Inferior parietal cortex (tissue), 1 donor: Measurements from ENCODE around the gene MEF2B.
"Not testable (repeated sequence)": the region's sequence is repeated elsewhere in the genome, so short reads cannot be mapped to it uniquely, and the experiment has no call there.

Experiments used
- DNase-seq: peaks from one replicate; pipeline ENCODE4 v3.0.0-alpha.2; 2016; ENCODE audit errors: extremely low spot score

MEF2B gene

DNA sequence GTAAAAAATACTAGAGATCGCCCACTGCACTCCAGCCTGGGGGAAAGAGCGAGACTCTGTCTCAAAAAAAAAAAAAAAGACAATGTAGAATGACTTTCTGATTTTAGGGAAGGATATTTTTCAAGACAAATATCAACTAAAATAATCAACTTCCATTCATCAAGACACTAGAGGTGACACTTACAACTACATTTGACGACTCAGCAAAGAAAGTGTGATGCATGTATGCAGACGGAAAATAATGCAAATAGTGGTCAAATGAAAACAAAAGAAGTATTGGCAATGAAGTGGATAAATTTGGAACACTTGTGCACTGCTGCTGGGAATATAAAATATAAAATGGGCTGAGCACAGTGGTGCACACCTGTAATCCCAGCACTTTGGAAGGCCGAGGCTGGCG is 44.0 kb downstream of the MEF2B start:
- no peak for DNase-seq

DNA sequence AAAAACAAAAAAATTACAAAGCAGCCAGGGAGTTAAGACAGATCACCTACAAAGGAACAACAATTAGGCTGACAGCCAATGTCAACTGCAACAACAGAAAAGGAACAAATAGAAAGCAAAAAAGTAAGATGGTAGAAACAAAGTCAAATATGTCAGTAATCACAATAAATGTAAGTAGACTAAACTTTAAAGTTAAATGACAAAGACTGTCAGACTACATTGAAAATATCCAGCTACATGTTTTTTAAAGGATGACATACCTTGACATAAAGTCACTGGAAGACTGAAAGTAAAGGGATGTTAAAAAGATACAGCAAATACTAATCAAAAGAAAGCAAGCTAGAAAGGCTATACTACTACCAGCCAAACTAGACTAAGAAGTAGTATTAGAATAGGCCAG is 46.7 kb downstream of the MEF2B start:
- DNase-seq = no peak

DNA sequence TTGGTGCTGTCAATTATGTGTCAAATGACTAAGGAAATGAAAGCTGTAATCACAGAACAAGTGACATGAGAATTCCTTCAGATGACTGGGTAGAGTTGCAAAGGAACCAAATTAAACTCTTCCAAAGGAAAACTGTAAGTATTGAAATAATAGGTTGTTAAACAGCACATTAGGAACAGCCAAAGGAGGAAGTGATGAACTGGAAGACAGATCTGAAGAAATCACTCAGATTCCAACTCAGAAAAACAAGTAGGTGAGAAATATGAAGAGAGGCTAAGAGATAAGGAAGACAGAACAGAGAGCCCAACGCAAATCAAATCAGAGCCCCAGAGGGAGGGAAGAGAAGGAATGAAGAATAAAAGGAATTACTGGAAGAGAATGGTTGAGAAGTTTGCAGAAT is 47.2 kb downstream of the MEF2B start:
- no peak for DNase-seq

DNA sequence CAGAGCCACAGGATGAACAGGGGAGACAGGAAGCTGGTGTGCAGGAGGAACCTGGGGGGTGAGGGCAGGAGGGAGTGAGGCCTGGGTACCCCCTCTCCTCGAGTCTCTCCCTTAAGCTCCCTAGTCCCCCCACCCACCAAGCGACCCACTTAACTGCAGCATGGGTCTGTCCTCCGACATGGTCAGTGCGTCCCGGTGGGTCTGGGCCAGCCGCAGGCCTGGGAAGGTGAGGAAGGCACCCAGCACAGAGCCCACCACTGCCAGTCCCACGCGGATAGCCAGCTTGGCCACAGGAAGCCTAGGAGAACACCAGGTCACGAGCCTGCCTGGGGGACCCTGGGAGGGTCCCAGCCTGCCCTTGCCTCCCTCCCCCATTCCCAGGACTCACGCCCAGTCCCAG is 48.7 kb downstream of the MEF2B start:
- DNase-seq = no peak

DNA sequence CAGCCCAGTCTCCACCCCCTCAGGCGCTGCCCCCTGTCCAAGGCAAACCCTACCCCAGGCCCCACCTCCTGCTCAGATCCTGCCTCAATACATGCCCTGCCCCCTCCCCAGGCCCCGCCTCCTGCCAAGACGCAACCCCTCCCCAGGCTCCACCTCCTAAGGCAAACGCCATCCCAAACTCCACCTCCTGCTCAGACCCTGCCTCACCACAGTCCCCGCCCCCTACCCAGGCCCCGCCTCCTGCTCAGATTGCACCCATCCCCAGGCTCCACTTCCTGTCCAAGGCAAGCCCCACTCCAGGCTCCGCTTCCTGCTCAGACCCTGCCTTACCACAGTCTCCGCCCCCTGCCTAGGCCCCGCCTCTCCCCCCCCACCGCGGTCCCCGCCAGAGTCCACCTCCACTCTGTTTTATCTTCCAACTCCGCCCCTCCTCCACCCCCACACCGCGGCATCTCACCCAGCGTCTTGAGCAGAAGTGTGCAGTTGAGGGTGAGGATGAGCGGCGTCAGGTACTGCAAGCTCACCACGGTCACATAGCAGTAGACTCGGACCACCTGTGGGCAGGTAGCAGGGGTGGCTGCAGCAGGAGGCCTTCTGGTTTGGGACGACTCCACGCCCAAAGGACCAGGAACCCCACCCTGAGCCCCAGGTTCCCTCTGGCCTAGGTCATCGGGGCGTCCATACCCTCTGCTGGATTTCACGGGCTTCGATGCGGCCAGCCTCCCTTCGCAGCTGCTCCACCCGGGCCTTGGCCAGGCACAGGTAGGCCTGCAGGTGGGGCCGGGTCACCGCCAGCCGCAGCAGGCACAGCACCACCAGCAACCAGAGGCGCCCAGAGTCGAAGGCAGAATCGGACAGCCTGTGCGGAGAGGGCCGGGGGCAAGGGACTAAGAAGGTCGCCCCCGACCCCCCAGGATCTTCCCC is 49.5 kb downstream of the MEF2B start:
- no peak for DNase-seq

DNA sequence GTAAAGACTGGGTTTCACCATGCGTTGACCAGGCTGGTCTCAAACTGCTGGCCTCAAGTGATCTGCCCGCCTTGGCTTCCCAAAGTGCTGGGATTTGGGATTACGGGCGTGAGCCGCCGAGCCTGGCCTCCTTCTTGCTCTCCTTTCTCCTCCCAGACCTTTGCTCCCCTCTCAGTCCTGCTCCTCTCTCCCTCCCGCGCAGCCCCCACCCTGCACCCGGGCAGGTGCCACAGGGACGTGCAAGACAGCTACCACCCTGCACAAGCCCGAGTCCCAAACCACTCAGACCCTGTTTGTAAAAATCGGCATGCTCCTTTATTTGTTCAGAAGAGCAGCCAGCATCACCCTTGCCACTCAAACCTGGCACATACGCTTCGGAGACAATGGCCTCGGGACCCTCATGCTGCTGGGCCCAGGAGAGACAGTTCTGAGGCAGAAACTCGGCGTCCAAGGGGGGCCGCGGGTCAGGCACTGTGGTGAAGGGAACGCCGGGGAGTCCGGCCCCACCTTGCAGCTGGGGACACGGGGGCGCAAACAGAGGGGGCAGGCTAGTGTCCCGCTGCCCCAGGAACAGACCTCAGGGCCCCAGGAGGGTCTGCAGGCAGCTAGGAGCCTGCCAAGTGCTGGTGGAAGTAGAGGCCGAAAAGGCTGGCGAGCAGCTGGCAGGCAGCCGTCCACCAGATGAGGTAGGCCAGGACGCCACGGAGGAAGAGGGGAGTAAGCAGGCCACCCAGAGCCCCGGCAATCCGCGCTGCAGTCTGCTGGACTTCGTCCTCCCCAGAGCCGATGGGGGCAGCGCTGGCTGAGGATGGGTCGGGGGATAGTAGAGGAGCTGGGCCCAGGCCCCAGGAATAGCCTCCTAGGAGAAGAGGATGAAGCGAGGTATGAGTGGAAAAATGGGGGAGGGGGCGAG is 50.5 kb downstream of the MEF2B start:
- DNase-seq = no peak

DNA sequence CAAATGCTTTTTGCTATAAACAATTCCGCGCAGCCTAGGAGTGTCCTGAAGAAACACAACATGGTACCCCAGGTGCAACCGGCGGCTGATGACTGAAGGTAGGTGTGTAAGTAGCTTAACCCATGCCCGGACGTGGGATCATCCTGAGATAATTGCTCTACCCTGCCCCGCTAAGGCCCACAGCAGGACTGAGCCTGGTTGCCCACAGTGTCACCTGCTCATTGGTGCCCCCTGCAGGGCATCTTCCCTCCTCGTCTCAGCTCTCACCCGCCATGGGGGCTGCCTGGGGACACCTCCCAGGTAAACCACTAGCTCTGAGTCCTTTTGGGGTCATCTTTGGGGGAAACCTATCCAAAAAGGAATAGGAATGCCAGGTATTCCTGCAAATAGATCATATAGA is 54.1 kb downstream of the MEF2B start:
- no peak for DNase-seq

DNA sequence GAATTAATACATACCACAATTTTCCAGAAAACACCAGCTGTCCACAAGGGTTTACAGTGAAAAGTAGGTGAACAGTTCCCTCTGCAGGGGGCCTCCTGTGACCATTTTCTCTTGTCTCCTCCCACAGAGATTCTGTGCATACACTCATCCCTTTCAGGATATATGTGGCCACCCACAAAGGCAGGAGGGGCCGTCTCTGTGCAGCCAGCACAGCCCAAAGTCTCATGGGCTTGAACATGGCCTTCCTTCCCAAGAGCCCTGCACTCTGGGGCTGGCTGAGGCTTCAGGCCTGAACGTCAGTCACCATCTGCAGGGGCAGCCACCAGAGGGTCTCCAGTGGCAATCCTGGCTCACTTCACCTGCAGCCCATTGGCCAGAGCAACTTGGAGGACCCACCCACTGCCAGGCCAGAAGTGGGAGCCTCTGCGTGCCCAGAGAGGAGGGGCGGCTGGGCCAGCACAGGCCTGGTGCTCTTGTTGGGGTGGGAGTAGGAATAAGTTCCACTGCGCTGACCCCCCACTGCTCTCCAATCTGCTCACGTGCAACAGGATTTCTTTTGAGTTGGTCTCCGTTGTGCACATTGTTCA is 56.9 kb downstream of the MEF2B start:
- peak; percentile 17 for DNase-seq

DNA sequence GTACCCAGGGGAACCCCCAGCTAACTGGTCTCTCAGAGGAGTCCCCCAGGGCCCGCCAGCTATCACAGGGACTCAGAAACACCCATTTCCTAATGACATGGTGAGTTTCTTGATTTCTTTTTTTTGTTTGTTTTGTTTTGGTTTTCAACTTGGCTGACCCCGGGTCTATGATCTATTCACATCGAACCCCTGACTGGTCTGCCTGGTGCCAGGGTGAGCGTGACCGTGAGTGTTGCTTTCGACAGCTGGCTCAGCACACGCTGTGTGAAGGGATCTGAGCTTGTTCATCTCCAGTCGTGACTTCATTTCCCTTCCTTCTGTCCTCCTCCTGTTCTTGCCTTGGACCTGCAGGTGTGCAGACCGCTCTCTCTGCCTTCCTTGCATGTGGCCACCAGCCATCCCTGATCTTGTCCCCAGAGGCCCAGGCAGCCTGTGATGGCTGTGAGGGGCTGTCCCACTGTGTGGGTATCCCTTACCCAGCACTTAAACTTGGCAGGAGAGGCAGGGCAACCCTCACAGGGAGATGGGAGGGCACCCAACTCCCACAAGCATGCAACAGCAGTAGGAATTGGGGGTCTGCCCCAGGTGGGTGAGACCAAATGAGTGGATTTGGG is 58.0 kb downstream of the MEF2B start:
- DNase-seq = no peak

DNA sequence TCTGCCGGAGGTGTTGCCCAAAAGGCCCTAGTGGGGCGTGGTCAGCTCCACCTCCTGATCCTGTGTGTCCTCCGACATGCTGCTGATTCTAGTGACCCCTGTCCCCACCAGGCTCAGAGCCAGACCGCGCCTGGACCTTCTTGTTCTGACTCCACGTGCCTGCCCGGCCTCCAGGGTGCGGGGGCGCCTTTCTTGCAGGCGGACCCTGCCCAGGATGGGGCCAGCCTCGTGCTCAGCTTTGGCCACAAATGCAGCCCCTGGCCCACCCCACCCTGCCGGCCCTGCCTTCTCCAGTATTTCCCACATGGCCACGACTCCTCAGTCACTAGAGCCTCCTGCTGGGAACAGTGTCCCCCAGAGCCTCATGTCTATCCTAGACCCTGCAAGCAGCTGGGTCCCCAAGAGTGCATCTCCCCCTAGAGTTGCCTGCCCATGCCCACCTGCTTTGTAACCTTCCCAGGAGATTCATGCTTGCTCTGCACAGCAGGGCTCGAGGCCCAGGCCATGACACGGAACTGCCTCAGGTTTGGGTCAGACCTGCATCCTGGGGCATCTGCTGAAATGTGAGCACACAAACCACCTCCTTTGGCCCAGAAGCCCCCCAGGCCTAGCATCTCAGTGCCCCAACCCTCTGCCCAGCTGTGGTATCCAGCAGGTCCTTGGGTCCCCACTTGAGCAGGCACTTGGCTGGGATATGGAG is 58.8 kb downstream of the MEF2B start:
- no peak for DNase-seq

DNA sequence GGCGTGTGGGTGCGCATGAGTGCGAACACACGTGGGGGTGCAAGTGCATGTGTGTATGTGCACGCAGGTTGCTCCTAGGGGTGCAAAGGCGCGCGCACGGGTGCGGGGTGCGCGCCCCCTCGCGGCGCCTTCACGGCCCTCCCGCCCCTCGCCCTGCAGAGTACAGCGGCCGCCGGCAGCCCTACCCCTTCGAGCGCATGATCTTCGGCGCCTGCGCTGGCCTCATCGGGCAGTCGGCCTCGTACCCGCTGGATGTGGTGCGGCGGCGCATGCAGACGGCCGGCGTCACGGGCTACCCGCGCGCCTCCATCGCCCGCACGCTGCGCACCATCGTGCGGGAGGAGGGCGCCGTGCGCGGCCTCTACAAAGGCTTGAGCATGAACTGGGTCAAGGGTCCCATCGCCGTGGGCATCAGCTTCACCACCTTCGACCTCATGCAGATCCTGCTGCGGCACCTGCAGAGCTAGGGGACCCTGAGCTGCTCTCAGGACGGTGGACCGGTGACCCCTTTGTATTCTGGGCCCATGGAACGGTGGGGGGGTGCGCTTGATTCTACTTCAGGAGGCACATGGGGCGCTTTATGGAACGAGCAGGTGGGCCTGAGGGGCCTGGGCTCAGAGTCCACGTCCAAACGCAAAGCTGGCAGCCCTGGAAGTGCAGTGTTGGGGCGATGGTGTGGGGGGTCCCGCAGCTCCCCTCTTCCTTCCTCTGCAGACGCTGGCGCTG is 59.5 kb downstream of the MEF2B start:
- DNase-seq = no peak

DNA sequence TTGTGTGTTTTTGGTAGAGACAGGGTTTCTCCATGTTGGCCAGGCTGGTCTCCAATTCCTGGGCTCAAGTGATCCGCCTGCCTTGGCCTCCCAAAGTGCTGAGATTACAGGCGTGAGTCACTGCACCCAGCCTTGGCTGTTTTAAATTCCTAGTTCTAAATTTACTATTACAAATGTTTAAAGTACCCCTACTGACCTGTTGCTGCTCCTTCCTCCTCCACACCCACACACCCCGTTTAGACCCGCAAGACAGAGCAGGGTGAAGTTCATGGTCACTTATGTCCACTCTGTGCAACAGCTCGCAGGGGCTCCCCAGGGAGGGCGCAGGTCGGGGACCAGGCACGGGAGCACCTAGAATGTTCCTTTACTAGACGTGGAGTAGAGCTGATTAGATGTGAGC is 60.5 kb downstream of the MEF2B start:
- no peak for DNase-seq

DNA sequence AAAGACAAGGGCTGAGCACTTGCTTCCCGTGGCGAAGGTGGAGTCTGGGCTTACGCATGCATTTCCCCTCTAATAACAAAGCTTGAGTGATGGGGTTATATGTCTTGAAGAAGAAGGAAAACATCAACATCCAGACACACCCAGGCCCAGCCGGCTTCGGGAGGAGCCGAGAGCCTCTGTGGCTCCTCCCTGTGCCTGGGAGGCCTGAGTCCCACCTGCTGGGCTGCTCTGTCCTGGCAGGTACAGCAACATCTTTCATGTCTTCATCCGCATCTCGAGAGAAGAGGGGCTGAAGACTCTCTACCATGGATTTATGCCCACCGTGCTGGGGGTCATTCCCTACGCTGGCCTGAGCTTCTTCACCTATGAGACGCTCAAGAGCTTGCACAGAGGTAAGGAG is 62.4 kb downstream of the MEF2B start:
- no peak for DNase-seq

DNA sequence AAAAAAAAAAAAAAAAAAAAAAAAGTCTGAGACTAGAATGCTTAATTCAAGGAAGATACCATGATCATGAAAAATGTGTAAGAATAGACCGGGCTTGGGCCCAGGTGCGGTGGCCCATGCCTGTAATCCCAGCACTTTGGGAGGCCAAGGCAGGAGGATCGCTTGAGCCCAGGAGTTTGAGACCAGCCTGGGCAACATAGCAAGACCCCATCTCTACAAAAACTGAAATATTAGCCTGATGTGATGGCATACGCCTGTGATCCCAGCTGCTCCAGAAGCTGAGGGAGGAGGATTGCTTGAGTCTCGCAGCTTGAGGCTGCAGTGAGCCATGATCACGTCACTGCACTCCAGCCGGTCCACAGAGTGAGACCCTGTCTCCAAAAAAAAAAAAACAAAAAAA is 63.1 kb downstream of the MEF2B start:
- not testable (repeated sequence) for DNase-seq

DNA sequence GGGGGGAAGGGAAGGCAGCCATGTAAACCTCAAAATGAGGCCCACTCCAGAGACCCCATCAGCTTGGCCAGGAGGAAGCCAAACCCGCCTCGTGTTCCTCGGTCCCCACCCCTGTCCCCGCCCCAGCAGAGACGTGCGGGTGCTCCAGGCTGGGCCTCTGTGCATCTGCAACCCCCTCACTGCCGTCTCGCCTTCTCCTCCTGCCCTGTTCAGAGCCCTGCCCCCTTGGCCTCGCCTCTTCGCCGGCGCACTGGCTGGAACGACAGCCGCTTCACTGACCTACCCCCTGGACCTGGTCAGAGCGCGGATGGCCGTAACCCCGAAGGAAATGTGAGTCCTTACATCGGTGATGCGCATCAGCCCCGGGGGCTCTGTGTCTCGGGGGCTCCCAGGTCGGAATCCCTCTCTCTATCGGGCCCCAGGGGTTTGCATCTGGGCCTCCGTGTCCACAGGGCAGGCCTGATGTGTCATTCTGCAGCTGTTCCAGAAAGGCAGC is 64.0 kb downstream of the MEF2B start:
- DNase-seq = no peak

DNA sequence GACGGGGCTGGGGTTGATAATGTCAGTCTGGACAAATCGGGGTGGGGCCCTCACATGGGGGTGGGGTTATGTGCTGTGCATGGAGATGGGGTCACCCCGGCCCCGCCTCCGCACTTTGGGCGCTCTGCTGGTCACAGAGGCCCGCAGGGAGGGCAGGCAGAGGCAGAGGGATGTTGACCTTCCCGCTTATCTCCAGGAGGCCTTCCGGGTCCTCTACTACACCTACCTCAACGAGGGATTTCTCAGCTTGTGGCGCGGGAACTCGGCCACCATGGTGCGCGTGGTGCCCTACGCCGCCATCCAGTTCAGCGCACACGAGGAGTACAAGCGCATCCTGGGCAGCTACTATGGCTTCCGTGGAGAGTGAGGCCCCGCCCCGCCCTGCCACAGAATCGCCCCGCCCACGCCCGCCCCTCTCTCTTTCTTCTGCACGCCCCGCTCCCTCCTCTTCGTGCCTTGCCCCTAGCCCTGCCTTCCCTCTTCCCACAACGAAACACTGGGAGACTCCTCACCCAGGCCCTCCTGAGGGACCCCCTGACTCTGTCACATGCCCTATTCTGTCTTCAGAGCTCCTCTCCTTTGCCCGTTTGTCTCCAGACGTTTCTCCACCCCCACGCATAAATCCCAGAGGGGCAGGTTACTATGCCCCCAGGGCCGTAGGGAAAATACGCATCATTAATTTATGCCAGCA is 64.6 kb downstream of the MEF2B start:
- no peak for DNase-seq

DNA sequence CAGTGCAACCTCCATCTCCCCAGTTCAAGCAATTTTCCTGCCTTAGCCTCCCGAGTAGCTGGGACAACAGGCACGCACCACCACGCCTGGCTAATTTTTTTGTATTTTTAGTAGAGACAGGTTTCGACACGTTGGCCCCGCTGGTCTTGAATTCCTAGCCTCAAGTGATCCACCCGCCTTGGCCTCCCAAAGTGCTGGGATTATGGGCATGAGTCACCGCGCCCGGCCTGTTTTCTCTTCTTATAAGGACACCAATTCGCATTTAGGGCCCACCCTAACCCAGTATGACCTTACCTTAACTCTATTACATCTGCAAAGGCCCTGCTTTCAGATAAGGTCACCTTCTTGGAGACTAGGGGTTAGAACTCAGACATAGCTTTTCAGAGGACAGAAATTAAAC is 66.9 kb downstream of the MEF2B start:
- DNase-seq = no peak

DNA sequence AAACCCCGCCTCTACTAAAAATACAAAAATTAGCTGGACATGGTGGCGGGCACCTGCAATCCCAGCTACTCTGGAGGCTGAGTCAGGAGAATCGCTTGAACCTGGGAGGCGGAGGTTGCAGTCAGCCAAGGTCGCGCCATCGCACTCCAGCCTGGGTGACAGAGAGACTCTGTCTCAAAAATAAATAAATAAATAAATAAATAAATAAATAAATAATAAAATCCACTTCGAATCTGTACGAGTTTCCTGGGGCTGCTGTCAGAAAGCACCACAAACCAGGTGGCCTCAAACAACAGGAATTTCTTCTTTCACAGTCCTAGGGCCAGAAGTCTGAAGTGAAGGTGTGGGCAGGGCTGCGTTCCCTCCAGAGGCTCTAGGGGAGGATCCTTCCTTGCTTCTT is 67.5 kb downstream of the MEF2B start:
- not testable (repeated sequence) for DNase-seq

DNA sequence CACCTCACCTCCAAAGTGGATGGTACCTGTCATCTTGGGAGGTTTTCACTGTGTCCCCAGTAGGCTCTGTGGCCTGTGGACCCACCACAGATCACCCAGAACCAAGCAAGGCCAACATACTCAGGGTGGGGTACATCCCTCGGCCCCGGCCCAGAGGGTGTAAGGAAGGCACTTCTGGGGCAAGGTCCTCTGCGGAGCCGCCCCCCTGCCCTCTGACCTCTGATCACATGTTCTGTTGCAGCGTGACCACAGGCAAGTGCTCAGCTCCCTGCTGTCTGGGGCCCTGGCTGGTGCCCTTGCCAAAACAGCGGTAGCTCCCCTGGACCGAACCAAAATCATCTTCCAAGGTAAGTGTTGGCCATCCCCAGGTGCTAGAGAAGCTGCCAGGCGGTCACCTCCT is 68.5 kb downstream of the MEF2B start:
- no peak for DNase-seq
